Esophagus squamous epithelium (tissue), 4 donors: ENCODE results near the gene ANK2.

ENCODE experiments used
- CTCF ChIP-seq, 6 experiments: fragments of 450-650 bp in 4 of 6; fragments of 200-600 bp in 2 of 6; sonication (generic) in 2 of 6; IDR thresholded peaks; one replicate each; pipeline ENCODE4 v1.5.1; 2016 to 2019; ENCODE audit warnings: antibody characterized with exemption in 6 of 6, mild to moderate bottlenecking in 4 of 6, moderate library complexity in 4 of 6
- POLR2A ChIP-seq, 4 donors: fragments of 450-650 bp; IDR thresholded peaks; one replicate each; pipeline ENCODE4 v1.6.1; 2017; ENCODE audit warnings: antibody characterized with exemption in 4 of 4, mild to moderate bottlenecking in 4 of 4, moderate library complexity in 3 of 4

DNA sequence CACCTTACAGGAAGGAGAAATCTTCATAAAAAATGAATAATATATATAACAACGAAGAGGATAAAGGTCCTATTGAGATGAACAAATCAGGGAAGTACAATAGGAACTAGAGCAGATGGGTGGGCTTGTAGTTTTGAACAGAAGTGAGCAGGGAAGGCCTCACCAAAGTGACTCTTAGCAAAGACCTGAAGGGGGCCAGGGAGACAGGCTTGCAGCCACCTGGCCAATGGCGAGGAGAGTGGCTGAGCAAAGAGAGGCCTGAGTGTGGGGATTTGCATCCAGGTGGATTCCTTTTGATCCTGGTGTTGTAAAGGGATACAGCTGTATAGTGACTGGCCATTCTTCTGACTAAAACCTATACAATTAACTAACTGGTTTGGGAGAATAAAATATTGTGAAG lies 358.0 kb downstream of the ANK2 start:
- no peak for TF ChIP-seq CTCF (IDR thresholded peaks at IDR 0.05)
- TF ChIP-seq POLR2A (IDR thresholded peaks at IDR 0.05): no peak
